LNCAP (cell line): ENCODE measurements around the gene ARHGEF26.

ENCODE experiments used
- CTCF ChIP-seq: fragments of 450-650 bp; IDR thresholded peaks from 2 replicates; pipeline ENCODE4 v1.5.1; 2017; ENCODE audit warnings: mild to moderate bottlenecking

The ARHGEF26 gene

GRCh38 chr3:154214306-154214705, 93.1 kb downstream of the ARHGEF26 start:
- no peak for TF ChIP-seq CTCF

GRCh38 chr3:154217671-154218070, 96.5 kb downstream of the ARHGEF26 start:
- no peak for TF ChIP-seq CTCF

- TF ChIP-seq CTCF = no peak
Observed at GRCh38 chr3:154218728-154219127, 97.5 kb downstream of the ARHGEF26 start.

GRCh38 chr3:154220462-154220861, 99.3 kb downstream of the ARHGEF26 start:
- no peak for TF ChIP-seq CTCF

- no peak for TF ChIP-seq CTCF
Observed at GRCh38 chr3:154223519-154223918, 102.3 kb downstream of the ARHGEF26 start.

GRCh38 chr3:154224366-154224765, 103.2 kb downstream of the ARHGEF26 start:
- no peak for TF ChIP-seq CTCF

GRCh38 chr3:154224866-154225265, 103.7 kb downstream of the ARHGEF26 start:
- no peak for TF ChIP-seq CTCF

GRCh38 chr3:154225536-154225935, 104.3 kb downstream of the ARHGEF26 start:
- TF ChIP-seq CTCF = no peak
